SK-N-MC (cell line): Measurements from ENCODE around the gene DYNLT3.

Experiments used
- EZH2 ChIP-seq: fragments of 200-600 bp; sonication (generic); IDR thresholded peaks from one replicate; pipeline ENCODE4 v1.6.1; 2017; ENCODE audit warnings: antibody characterized with exemption
- POLR2AphosphoS5 ChIP-seq: IDR thresholded peaks from 2 replicates; pipeline ENCODE4 v1.6.1; 2012; ENCODE audit warnings: mild to moderate bottlenecking, low read depth, low read length, borderline replicate concordance

- no peak for TF ChIP-seq POLR2AphosphoS5
- TF ChIP-seq EZH2 = no peak
These were observed 35.8 kb upstream of the DYNLT3 start for GRCh38 chrX:37883196-37883595.
